HepG2 (cell line): ENCODE results near the gene TAS1R1. TPM values are rescaled to one million over a fixed set of nuclear protein-coding genes. Genes with fewer than 3 reads are reported as not detected.

Experiments used
- BCLAF1 ChIP-seq: fragments of 450-650 bp; IDR thresholded peaks from 2 replicates; pipeline ENCODE4 v1.6.1; 2017; ENCODE audit warnings: mild to moderate bottlenecking
- DRAP1 ChIP-seq: IDR thresholded peaks from 2 replicates; pipeline ENCODE4 v1.6.1; 2016; ENCODE audit warnings: missing genetic modification reagents, missing compliant biosample characterization
- HMG20A ChIP-seq: IDR thresholded peaks from 2 replicates; pipeline ENCODE4 v1.6.1; 2016; ENCODE audit warnings: borderline replicate concordance
- HNRNPLL ChIP-seq: fragments of 200-400 bp; formaldehyde crosslinking; IDR thresholded peaks from 2 replicates; pipeline ENCODE4 v1.6.1; 2017; ENCODE audit warnings: mild to moderate bottlenecking, low read depth, low read length; ENCODE audit not compliant: poor library complexity, severe bottlenecking
- PRDM10 ChIP-seq: sonication (generic); formaldehyde crosslinking; IDR thresholded peaks from 2 replicates; pipeline ENCODE4 v1.4.0; 2020; ENCODE audit warnings: low read depth, missing genetic modification reagents
- THYN1 ChIP-seq: sonication (generic); formaldehyde crosslinking; IDR thresholded peaks from 2 replicates; pipeline ENCODE4 v1.8.1; 2023; ENCODE audit warnings: low read depth, mild to moderate bottlenecking, moderate library complexity, missing genetic modification reagents, borderline replicate concordance
- TP53 ChIP-seq: sonication (generic); formaldehyde crosslinking; conservative IDR thresholded peaks from 2 replicates; pipeline ENCODE4 v1.4.0; 2020; ENCODE audit warnings: missing genetic modification reagents
- ZNF274 ChIP-seq: sonication (generic); formaldehyde crosslinking; IDR thresholded peaks from 2 replicates; pipeline ENCODE4 v1.5.1; 2020; ENCODE audit warnings: mild to moderate bottlenecking, missing genetic modification reagents
- ZNF317 ChIP-seq: sonication (generic); formaldehyde crosslinking; IDR thresholded peaks from 2 replicates; pipeline ENCODE4 v1.5.0; 2020; ENCODE audit warnings: mild to moderate bottlenecking, missing genetic modification reagents
- ZNF556 ChIP-seq: sonication (generic); formaldehyde crosslinking; IDR thresholded peaks from 2 replicates; pipeline ENCODE4 v1.4.0; 2020; ENCODE audit warnings: mild to moderate bottlenecking, missing genetic modification reagents, borderline replicate concordance
- ZNF678 ChIP-seq: sonication (generic); formaldehyde crosslinking; IDR thresholded peaks from 2 replicates; pipeline ENCODE4 v1.4.0; 2020; ENCODE audit warnings: mild to moderate bottlenecking, missing genetic modification reagents
- polyA plus RNA-seq, 8 experiments: library from polyadenylated mRNA; depleted of rRNA in 3 of 8; stranded (reverse) in 7 of 8; unstranded in 1 of 8; fragments of >200 nt; fragmentation: Illumina TruSeq in 4 of 8; extraction: Trizol in 4 of 8; gene quantifications; 2 replicates each; pipeline versions ENCODE4 v1.2.1 to v1.2.3, GENCODE V29; 2011 to 2016; ENCODE audit warnings: low read depth in 4 of 8, missing spikeins in 1 of 8, mixed read lengths in 1 of 8; ENCODE audit not compliant: insufficient read depth in 1 of 8
- total RNA-seq, 5 experiments: library from RNA; depleted of rRNA; stranded (reverse); fragments of >200 nt; fragmentation: Illumina TruSeq; extraction: Trizol; gene quantifications; 2 replicates each; pipeline ENCODE4 v1.2.3, GENCODE V29; 2016; ENCODE audit warnings: low read depth in 1 of 5
- TF ChIP-seq, protein P1 (sequence below): sonication (generic); formaldehyde crosslinking; IDR thresholded peaks from 2 replicates; pipeline ENCODE4 v1.4.0; 2020; ENCODE audit warnings: missing genetic modification reagents, borderline replicate concordance
- TF ChIP-seq, protein P2 (sequence below): sonication (generic); formaldehyde crosslinking; IDR thresholded peaks from 2 replicates; pipeline ENCODE4 v1.5.1; 2020; ENCODE audit warnings: mild to moderate bottlenecking, missing genetic modification reagents, borderline replicate concordance

TAS1R1 gene
- total and polyA plus RNA-seq, 2 of the 13 experiments (the other 11 are each of a cell fraction or from before 2014, with no cell fraction given) = 1.4 to 1.6 TPM

DNA sequence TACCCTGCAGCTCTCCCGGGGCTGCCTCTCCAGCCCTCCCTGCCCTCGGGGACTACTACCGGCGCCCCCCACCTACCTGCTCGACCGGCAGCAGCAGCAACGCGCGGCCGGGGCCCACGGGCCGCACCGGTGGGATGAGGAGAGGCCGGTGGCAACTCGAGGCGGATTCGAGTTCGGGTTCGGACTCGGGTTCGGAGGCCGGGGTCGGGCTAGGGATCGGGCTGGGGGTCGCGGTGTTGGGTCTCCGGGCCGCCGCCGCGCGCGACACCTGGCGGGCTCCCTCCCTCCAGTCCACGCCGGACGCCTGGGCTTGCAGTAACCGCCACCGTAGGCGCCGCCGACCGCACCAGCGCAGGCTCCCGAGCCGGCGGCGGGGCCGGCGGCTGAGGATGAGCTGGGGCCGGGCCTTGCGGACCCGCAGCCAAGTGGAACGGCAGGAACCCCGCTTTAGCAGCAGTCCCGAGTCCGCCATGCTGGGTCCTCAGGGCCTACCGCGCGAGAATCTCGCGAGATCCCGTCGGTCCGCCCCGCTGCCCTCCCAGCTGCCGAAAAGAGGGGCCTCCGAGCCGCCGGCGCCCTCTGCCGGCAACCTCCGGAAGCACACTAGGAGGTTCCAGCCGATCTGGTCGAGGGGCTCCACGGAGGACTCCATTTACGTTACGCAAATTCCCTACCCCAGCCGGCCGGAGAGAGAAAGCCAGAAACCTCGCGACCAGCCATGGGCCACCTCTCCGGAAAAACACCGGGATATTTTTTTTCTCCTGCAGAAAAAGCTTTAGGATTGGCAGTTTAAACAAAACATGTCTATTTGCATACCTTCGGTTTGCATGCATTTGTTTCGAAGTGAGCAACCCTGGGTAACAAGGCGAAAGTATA lies 838 bp upstream of the TAS1R1 start, which contains the start of gene NOL9 (continued):
- TF ChIP-seq PRDM10 (peak; percentile 76; the same call in 1 of the 2 replicates), ZNF678 (CRISPR knock-in tag) (no peak), HMG20A (CRISPR knock-in tag) (0 out of 2 replicates have a peak, but pooled peaks have one; percentile 22), BCLAF1 (no peak), THYN1 (CRISPR knock-in tag) (no peak), ZNF317 (peak; percentile 74), DRAP1 (no peak; the same call in 1 of the 2 replicates), ZNF556 (CRISPR knock-in tag) (peak; percentile 84), HNRNPLL (peak; percentile 98), ZNF274 (CRISPR knock-in tag) (no peak), TP53 (CRISPR knock-in tag) (peak; percentile 69; the same call in 1 of the 2 replicates)
- TF ChIP-seq, protein P1, sequence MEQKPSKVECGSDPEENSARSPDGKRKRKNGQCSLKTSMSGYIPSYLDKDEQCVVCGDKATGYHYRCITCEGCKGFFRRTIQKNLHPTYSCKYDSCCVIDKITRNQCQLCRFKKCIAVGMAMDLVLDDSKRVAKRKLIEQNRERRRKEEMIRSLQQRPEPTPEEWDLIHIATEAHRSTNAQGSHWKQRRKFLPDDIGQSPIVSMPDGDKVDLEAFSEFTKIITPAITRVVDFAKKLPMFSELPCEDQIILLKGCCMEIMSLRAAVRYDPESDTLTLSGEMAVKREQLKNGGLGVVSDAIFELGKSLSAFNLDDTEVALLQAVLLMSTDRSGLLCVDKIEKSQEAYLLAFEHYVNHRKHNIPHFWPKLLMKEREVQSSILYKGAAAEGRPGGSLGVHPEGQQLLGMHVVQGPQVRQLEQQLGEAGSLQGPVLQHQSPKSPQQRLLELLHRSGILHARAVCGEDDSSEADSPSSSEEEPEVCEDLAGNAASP (CRISPR knock-in tag) = 0 out of 2 replicates have a peak, but pooled peaks have one; percentile 41
- TF ChIP-seq, protein P2, sequence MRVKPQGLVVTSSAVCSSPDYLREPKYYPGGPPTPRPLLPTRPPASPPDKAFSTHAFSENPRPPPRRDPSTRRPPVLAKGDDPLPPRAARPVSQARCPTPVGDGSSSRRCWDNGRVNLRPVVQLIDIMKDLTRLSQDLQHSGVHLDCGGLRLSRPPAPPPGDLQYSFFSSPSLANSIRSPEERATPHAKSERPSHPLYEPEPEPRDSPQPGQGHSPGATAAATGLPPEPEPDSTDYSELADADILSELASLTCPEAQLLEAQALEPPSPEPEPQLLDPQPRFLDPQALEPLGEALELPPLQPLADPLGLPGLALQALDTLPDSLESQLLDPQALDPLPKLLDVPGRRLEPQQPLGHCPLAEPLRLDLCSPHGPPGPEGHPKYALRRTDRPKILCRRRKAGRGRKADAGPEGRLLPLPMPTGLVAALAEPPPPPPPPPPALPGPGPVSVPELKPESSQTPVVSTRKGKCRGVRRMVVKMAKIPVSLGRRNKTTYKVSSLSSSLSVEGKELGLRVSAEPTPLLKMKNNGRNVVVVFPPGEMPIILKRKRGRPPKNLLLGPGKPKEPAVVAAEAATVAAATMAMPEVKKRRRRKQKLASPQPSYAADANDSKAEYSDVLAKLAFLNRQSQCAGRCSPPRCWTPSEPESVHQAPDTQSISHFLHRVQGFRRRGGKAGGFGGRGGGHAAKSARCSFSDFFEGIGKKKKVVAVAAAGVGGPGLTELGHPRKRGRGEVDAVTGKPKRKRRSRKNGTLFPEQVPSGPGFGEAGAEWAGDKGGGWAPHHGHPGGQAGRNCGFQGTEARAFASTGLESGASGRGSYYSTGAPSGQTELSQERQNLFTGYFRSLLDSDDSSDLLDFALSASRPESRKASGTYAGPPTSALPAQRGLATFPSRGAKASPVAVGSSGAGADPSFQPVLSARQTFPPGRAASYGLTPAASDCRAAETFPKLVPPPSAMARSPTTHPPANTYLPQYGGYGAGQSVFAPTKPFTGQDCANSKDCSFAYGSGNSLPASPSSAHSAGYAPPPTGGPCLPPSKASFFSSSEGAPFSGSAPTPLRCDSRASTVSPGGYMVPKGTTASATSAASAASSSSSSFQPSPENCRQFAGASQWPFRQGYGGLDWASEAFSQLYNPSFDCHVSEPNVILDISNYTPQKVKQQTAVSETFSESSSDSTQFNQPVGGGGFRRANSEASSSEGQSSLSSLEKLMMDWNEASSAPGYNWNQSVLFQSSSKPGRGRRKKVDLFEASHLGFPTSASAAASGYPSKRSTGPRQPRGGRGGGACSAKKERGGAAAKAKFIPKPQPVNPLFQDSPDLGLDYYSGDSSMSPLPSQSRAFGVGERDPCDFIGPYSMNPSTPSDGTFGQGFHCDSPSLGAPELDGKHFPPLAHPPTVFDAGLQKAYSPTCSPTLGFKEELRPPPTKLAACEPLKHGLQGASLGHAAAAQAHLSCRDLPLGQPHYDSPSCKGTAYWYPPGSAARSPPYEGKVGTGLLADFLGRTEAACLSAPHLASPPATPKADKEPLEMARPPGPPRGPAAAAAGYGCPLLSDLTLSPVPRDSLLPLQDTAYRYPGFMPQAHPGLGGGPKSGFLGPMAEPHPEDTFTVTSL (CRISPR knock-in tag) = no peak
